ENCODE results near the gene SIPA1L3.
A peak's percentile ranks its signal among the peaks of the same experiment; 100 is the strongest.
"Not testable (repeated sequence)": the region's sequence is repeated elsewhere in the genome, so short reads cannot be mapped to it uniquely, and the experiment has no call there.

Gene SIPA1L3

DNA sequence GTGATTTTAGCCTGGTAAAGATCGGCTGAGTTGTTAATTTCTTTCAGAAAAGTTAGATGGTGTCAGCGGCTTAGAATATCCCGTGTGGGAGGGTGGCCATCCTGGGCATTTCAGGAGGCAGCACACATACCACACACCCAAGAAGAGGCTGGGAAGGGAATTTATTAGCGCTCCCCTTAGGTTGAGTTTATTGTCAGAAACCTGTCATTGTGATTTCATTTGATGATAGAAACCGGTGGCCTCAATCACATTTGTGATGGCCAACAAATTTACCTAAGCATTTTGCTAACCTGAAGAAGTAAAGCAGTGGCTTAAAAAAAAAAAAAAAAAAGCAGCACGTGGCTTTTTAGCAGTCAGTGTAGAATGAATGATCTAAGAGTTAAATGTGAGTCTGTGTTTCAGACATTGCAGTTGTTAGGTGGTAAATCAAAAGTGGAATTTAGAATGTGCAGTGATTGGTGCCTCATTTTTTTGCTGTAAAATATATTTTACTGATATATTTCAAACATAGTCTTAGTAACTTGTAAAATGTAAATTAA is 2.7 kb downstream of the SIPA1L3 start:
- DNase-seq, result no peak

DNA sequence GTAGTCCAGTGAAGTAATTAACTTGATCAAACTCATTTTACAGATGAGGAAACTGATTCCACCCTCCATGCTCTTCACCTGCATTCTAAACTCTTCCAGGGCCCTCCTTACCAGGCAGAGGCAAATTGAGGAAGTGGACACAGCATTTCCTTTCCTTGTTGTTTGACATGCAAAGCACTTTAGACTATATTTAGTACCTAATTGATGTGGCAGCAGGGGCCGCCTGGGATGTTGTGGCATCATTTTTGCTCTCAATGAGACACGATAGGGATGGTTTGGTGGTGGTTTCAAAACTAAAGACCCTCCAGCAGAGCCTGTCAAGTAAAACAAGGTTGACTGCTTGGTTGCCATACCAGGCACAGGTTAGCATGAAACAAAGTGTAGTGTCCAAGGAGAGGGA is 7.9 kb downstream of the SIPA1L3 start:
- no peak for DNase-seq

DNA sequence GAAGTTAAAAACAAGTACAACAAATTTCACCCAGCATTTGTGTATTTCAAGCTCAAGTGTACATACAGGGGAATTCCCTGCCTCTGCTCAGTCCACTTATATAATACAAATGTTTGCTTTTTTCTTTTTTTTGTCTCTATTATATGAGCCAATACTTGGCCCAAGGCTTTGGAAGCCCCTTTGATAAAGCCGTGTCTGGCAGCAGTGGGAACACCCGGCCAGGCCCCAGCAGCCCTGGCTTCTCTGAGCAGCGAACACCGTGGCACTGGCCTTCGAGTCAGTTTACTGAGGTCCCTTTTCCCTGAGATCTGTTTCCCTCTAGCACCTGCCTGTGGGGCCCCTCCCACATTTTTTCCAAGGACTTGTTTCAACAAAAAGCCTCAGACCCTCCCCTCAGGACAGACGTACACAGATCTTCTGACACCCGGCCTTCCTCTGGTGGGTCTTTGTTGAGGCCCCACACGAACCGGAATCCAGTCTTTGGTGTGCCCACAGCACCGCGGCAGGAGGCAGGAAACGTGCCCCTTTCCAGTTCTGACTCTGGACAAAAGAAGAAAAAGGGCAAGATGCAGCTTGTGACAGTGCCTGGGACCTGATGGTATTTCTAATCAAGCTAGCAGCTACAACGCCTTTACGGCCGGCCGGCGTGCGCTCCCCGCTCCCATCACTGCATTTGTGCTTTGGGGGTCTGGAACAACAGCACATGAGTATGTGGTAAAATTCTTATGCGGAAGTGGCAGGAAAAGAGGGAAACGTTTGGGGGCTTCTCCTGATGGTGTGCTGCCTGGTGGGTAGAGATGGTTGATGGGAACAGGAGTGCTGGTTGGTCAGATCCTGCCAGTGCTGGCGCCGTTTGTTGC is 13.8 kb downstream of the SIPA1L3 start:
- peak; percentile 43 for DNase-seq

DNA sequence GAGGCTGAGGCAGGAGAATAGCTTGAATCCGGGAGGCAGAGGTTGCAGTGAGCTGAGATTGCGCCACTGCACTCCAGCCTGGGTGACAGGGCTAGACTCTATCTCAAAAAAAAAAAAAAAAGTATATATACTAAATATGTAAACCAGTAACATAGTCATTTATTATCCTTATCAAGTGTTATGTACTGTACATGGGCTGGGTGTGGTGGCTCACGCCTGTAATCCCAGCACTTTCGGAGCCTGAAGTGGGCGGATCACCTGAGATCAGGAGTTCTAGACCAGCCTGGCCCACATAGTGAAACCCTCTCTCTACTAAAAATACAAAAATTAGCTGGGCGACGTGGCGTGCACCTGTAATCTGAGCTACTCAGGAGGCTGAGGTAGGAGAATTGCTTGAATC is 17.6 kb downstream of the SIPA1L3 start:
- DNase-seq, result not testable (repeated sequence)

DNA sequence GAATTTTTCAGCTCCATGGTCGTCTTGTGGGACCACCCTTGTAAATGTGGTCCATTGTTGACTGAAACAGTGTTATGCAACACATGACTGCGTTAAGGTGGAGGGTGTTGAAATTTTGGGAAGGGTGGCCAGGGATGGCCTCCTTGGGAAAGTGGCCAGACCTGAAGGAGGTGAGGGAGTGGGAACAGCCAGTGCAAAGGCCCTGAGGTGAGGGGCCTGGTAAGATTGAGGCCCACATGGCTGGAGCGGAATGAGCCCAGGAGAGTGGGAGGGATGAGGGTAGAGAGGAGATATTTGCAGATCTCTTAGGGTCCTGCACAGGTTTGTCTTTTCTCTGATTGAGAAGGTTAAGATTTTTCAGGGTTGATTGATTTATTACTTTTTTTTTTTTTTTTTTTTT is 18.2 kb downstream of the SIPA1L3 start:
- no peak for DNase-seq

DNA sequence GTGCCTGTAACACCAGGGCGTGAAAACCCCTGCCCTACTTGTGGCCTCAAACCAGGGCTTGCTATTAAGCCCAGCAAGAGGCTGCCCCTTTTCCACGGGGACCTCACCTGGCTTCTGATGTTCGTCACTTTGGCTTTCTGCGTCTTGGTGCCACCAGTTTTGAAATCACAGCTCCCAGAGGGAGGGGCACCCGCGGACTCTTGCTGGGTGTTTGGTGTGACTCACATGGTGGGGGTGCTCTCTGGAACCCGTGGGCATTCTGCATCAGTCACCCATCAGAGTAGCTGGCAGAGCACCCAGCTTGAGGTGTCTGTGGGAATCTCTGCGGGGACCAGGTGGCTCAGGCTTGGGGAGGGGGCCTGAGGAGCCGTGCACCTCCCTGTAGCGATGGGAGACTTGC is 19.2 kb downstream of the SIPA1L3 start:
- no peak for DNase-seq

DNA sequence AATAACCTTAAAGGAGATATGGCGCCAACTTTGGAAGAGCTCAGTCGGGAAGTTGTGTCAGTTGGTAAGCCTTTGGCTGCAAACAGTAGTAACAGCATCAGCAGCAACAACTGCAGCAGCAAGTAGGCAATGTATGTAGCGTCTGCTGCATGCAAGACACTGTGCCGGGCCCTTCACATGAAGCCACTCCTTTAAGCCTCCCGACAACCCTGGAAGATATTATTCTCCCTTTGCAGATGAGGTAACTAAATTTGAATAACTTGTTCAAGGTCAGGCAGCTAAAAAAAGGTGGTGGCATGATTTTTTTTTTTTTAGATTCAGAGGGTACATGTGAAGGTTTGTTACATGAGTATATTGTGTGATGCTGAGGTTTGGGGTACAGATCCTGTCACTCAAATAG is 19.7 kb downstream of the SIPA1L3 start:
- no peak for DNase-seq

DNA sequence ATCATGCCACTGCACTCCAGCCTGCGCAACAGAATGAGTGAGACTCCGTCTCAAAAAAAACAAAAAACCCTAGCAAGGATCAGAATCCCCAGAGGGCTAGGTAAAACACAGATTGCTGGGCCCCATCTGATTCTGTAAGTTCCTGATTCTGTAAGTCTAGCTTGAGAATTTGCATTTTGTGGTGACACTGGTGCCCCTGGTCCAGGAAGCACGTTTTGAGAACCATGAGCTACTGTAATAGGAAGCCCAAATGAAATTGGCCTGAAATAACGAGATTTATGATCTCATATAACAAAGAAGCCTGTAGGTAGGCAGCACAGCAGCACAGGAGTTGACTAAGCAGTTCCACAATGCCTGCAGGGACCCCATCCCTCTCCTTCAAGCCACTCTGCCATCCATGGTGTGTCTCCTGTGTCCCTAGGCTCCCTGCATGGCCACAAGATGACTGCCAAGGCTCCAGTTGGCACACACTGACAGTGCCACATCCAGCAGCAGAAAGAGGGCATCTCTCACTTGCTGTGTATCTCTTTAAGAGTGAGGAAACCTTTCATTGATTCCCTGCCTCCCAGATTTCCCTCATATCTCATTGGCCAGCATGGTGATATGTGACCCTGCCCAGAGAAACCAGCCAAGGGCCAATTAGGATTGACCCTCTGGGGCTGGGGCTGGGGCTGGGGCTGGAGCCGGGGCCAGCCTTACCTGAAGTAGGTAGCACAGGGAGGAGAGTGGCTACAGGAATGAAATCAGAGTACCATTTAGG is 21.7 kb downstream of the SIPA1L3 start:
- no peak for DNase-seq

DNA sequence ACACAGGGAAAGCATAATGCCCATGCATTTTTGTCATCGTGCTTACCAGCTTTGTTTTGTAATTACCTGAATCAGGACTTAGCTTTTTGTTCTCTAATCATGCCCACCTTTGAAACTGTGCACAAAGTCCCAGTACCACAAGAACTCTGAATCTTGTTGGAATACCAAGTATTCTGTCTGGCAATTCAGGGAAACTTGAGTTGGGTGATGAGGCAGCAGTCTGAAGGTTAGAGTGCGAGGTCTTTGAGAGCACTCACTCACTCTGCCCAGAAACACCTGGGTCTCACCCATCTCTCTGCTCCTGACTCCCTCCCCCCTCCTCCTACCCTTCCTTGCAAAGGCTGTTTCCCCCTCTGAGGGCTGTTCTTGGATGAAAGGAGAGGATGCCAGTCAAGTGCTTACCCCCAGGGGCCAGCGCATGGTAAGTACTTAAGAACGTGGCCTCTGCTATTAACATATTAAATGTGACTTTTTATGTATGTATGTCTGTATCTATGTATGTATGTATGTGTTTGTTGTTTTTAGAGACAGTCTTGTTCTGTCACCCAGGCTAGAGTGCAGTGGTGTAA is 22.4 kb downstream of the SIPA1L3 start:
- no peak for DNase-seq

DNA sequence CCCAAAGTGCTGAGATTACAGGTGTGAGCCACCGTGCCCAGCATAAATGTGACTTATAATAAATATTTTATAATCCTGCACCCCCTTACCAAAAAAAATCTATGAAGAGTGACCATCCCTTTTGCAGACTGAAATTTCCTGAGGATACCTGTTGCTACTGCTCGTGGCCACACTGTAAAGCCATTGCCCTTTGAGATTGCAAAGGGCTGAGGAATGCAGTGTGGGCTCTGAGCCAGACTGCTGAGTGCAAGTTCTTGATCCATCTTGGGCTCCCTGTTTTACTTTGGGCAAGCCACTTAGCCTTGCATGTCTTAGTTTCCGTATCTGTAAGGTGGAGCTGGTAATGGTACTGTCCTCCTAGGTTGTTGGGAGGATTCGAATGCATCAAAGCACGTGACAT is 23.4 kb downstream of the SIPA1L3 start:
- DNase-seq, result no peak

DNA sequence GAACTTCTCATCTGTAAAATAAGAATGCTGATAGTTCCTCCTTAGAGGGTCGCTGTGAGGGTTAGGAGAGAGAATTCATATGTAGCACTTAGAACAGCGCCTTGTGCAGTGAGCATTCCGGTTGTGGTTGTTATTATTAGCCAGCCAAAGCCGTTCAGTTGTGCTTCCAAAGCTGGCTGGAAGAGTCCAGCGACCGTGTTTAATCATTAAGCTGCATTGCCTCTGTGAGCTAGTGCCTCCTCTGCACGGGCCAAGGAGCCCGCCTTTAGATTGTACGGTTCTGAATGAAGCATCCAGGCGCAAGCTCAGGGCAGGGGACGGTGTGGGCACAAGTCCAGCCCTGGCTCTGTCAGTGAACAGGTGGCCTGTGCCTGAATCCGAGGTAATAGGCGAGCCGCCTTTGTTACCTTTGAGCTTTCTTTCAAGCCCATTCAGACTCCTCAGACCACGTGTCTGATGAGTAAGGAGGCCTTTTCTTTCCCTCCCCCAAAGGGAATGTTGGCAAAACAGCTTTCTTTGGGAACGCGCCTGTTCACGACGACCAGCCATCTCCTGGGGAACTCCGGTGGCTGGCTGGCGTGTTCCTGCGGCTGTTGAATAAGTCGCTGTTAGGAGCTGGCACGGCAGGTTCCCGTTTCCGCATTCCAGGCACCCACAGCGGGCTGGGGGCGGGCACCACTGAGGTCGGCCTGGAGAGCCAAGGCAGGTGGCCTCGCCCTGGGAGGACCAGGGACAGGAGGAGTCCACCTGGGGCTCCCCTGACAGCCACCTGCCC is 25.1 kb downstream of the SIPA1L3 start:
- DNase-seq, result peak; percentile 90

DNA sequence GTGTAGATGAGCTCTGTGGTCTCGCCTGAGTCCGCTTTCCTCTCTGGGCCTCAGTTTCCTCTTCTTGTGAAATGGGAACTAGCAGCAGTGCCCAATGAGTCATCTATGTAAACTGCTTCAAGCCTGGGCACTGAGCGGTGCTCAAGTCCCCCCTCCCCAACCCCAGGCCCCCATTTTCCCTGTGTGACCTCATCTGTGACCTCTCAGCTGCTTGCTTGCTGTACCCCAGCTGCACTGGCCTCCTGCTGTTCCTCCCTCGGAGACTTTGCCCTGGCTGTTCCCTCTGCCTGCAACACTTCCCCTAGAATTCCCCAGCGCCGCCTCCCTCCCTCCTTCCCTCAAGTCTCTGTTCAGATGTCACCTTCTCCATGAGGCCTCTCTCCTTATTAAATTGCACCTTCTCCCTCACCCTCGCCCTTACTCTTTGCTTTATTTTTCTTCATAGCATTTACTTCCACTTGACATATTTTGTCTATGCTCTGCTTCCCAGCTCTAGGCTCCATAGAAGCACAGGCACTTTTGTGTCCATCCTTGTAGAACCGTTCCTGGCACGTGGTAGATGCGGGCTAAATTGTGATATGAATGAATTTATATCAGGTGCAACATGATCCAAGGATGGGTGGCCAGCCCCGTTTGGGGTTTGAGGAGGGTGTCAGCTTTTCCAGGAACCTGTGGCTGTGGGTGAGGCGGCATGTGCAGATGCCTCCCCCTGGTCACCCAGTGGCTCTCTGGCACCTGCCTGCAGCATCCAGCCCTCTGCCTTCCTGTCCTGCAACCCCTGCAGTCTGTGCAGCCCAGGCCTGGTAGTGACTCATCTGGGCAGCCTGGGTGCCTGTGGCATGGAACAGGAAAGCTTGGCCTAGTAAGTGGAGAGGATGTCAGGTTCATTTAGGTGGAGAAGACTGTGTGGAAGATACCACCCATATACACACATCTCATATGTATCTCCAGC is 26.3 kb downstream of the SIPA1L3 start:
- peak; percentile 62 for DNase-seq

DNA sequence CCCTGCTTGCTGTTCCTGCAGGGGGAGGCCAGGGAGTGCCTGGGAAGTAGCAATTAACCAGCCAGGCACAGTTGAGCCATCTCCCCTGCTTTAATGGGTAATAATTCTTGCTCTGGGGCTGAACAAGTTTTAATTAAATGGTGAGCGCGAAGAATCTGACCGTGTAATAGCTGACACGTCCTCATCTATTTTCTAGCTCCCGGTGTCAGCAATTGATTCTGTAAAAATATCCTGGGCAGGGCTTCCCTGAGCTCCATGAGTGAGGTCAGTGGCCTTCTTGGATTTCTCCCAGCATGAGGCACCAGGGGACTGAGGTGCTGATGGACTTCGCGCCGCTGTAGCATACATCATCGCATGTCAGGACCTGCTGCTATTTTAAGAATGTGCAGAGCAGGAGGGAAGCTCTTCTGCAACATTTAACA is 26.9 kb downstream of the SIPA1L3 start:
- DNase-seq, result peak; percentile 83

DNA sequence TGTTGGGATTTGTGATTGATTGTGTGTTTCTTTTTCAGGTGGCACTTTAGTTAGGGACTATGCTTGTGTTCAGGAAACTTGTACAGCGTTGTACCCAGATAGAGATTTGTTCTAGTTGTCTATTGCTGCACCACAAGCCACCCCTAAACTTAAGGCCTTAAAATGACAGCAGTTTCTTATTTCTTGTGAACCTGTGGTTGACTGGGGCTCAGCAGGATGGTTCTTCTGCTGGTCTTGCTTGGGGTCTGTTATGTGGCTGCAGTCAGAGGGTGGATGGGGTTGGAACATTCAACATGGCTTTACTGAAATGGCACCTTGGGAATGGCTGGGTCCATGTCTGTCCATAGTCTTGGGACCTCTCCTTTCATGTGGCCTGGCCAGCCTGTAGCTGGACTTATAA is 28.3 kb downstream of the SIPA1L3 start:
- no peak for DNase-seq

DNA sequence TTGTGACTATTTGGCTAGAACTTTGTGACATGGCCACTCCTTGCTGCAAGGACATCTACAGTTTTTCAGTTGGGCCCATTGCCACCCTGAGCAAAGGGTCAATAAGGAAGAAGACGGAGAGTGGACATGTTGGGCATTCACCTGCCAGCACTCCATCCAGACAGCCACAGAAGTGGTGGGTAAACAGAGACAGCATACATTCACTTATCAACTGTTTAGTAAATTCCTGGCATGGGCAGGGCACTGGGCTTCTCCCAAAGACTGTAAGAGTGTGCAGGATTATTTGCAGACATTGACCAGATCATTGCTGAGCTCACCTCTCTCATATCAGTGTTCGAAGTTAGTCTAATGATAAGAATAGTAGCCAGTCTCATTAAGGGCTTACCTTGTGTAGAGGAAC is 29.2 kb downstream of the SIPA1L3 start:
- DNase-seq, result no peak

DNA sequence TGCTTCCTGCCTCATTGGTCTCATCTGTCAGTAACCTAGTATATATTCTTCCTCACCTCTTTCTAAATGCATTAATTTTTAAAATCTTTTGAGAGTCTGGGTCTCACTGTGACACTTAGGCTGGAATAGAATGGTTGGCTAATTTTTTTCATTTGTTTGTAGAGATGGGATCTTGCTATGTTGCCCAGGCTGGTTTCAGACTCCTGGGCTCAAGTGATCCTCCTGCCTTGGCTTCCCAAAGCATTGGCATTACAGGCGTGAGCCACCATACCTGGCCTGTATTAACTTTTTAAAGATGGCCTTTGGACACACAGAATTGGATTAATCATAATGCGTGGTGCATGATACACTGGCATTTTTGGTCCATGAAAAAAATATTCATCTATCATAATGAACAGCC is 29.9 kb downstream of the SIPA1L3 start:
- no peak for DNase-seq

DNA sequence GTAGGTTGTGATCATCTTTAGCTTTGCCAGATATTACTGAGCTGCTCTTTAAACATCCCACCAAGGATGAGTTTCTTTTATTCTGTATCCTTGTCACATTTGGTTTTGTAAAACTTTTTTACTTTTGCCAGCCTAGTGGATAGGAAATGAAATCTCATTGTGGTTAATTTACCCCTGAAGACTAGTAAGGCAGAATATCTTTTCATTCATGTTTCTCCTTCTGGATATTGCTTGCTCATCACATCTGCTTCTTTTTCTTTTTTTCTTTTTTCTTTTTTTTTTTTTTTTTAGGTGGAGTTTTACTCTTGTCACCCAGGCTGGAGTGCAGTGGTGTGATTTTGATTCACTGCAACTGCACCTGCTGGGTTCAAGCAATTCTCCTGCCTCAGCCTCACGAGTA is 31.3 kb downstream of the SIPA1L3 start:
- DNase-seq, result no peak

DNA sequence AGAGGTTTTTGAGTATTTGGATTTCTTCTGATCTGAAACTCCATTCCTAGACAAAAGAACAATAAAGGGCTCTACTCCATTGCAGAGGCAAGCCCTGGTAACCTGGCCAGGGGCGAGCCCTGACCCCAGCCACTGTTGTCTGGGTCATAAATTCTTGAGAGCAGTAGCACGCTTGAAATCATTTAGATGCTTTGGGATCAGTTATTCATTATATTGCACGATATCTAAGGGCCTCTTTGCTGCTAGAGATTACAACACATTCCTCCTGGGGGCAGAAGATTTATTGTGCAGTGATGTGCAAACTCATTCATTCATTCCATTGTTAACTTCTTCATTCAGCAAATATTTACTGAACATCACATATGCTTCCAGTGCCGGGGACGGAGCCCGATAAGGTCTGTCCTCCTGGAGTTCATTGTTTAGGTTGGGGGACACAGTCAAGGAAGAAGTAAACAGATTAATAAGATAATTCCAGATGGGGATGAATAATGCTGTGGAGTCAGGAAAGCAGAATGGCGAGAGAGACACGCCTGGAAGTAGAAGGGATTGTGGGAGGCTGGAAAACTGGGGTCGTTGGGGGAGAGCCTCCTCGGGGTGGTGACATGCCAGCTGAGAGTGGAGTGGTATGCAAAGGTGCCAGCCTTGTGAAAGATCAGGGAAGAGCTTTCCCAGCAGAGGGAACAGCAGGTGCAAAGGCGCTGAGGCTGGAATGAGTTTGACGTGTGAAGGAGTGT is 34.9 kb downstream of the SIPA1L3 start:
- peak; percentile 58 for DNase-seq

DNA sequence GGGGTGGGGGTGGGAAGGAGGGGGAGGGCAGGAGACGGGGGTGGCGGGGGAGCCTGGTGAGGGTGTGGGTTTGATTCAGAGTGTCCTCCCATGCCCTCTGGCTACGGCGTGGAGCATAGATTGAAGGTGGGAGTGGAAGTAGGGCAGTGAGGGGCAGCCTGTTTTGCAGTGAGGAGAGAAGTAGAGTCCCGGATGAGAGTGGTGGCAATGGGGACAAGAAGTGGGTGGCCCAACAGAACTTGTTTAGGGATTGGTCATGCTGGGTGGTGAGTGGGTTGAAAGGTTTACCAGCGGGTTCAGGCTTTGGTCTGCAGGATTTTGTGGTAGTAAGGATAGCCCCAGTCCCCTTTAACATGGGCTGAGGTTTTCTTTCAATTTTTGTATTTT is 35.5 kb downstream of the SIPA1L3 start:
- DNase-seq, result no peak

DNA sequence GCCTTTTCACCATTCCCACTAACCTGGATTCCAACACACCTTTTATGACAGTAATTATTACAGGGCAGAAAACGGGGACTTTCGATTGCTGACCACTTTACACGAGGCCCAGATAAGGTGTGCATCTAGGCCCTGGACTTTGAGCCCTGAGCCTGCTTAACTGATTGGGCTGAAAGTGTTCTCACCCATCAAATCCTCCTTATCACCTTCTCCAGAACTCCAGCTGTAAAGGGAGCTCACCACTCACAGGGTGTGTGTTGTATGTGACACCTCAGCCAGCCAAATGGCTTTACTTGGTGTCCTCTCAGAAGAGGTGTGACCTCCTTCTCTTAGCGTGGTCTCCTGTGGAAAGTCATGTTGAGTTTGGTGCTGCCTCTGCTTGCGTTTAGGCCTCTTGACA is 36.5 kb downstream of the SIPA1L3 start:
- no peak for DNase-seq

DNA sequence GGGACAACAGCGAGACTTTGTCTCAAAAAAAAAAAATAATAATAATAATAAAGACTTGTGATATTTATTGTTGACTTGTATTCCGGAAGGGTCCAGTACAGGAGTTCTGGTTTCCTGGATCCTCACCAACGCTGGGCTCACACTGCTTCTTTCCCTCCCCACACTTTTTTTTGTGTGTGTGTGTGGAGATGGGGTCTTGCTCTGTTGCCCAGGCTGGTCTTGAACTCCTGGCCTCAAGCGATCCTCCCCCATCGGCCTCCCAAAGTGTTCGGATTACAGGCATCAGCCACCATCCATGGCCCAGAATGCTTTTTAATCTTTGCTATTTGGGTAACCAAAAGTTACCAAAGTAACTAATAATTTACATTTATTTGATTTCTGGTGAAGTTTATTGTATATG is 39.1 kb downstream of the SIPA1L3 start:
- no peak for DNase-seq

Data from NCI-H146 (cell line).